ENCODE results near the gene UBP1.

GRCh38 chr3:33389908-33390307 lies 50.3 kb downstream of the UBP1 start:
- TF ChIP-seq CTCF (IDR thresholded peaks at IDR 0.05) (no peak), ZFX (IDR thresholded peaks at IDR 0.05; ENCODE audit: borderline replicate concordance) (no peak)
